Stimulated activated naive B cell treated with anti-CD40 and anti-IgM and Interleukin-4, amounts not matched to agents 10 μg/mL and 1 μg/mL and 100 μg/mL, for 72 hours (primary cell): ENCODE measurements around the gene CFHR5.
"Not testable (repeated sequence)": the region's sequence is repeated elsewhere in the genome, so short reads cannot be mapped to it uniquely, and the experiment has no call there.

ENCODE experiments used
- ATAC-seq, 2 donors: fragments of 150-1000 bp; cut with Tn5 transposase; replicated peaks; 2 replicates each; pipeline ENCODE4 v1.10.0; 2021; ENCODE audit warnings: moderate library complexity in 1 of 2
- DNase-seq: peaks from one replicate; pipeline ENCODE4 v3.0.0; 2021
- H3K27ac Mint-ChIP-seq: one replicate; pipeline ENCODE4 v1.8.0; 2022; ENCODE audit warnings: mild to moderate bottlenecking, mixed read lengths
- H3K27me3 Mint-ChIP-seq, 2 donors: one replicate each; pipeline ENCODE4 v1.8.0; 2022; ENCODE audit warnings: mixed read lengths in 2 of 2
- H3K36me3 Mint-ChIP-seq, 2 donors: one replicate each; pipeline ENCODE4 v1.8.0; 2022; ENCODE audit warnings: mixed read lengths in 2 of 2, mild to moderate bottlenecking in 1 of 2
- H3K4me1 Mint-ChIP-seq, 2 donors: one replicate each; pipeline ENCODE4 v1.8.0; 2022; ENCODE audit warnings: mixed read lengths in 2 of 2, mild to moderate bottlenecking in 1 of 2
- H3K4me3 Mint-ChIP-seq, 2 donors: one replicate each; pipeline ENCODE4 v1.8.0; 2022; ENCODE audit warnings: mild to moderate bottlenecking in 2 of 2, mixed read lengths in 2 of 2, moderate library complexity in 1 of 2
- H3K9me3 Mint-ChIP-seq, 2 donors: one replicate each; pipeline ENCODE4 v1.8.0; 2022; ENCODE audit warnings: mixed read lengths in 2 of 2, mild to moderate bottlenecking in 1 of 2

Gene CFHR5

GRCh38 chr1:196977278-196977677, at the start of gene CFHR5:
CFHR5 (plus strand) TSS chr1:196977556; CDS start chr1:196977665, 109 bp downstream.
- no peak for ATAC-seq
- H3K27me3 Mint-ChIP-seq, result no peaks in the 10 kb centered on the region
- no peak within 1 kb of the TSS for H3K4me3 Mint-ChIP-seq
- H3K27ac Mint-ChIP-seq, result no peak within 1 kb of the TSS
- H3K36me3 Mint-ChIP-seq, result no peaks in the 10 kb centered on the region
- DNase-seq, result no peak
- H3K4me1 Mint-ChIP-seq, result no peaks in the 10 kb centered on the region
- H3K9me3 Mint-ChIP-seq, result no peaks in the 10 kb centered on the region

GRCh38 chr1:196932853-196933252, 44.5 kb upstream of the CFHR5 start:
- H3K4me3 Mint-ChIP-seq, H3K27ac Mint-ChIP-seq, H3K36me3 Mint-ChIP-seq: not testable (repeated sequence)

GRCh38 chr1:196933531-196934189, 43.7 kb upstream of the CFHR5 start:
- no peaks in the 10 kb centered on the region for H3K9me3 Mint-ChIP-seq
- no peak for DNase-seq
- H3K36me3 Mint-ChIP-seq, result no peaks in the 10 kb centered on the region
- no peak overlapping the region for H3K27ac Mint-ChIP-seq
- no peak for ATAC-seq
- no peaks in the 10 kb centered on the region for H3K27me3 Mint-ChIP-seq
- H3K4me3 Mint-ChIP-seq, result no peak overlapping the region
- no peaks in the 10 kb centered on the region for H3K4me1 Mint-ChIP-seq

More at GRCh38 chr1:196932853-196933252, 44.5 kb upstream of the CFHR5 start:
- ATAC-seq, H3K9me3 Mint-ChIP-seq, H3K27me3 Mint-ChIP-seq, DNase-seq, H3K4me1 Mint-ChIP-seq: not testable (repeated sequence)

- not testable (repeated sequence) for H3K27ac Mint-ChIP-seq, H3K9me3 Mint-ChIP-seq, H3K4me1 Mint-ChIP-seq, ATAC-seq, H3K36me3 Mint-ChIP-seq, H3K4me3 Mint-ChIP-seq, H3K27me3 Mint-ChIP-seq, DNase-seq
Observed at GRCh38 chr1:196941474-196941873, 35.9 kb upstream of the CFHR5 start.

GRCh38 chr1:196943568-196943967, 33.8 kb upstream of the CFHR5 start, which contains the start of gene CFHR2:
CFHR2 (plus strand) TSS chr1:196943738; CDS start chr1:196943881, 143 bp downstream.
- H3K9me3 Mint-ChIP-seq, H3K4me3 Mint-ChIP-seq: not testable (repeated sequence)

GRCh38 chr1:196951711-196952394, 25.5 kb upstream of the CFHR5 start:
- Mint-ChIP-seq H3K27ac (no peak overlapping the region), H3K27me3 (no peaks in the 10 kb centered on the region), H3K36me3 (no peaks in the 10 kb centered on the region), H3K4me3 (no peak overlapping the region), H3K4me1 (no peaks in the 10 kb centered on the region), H3K9me3 (peaks cover 0 to 9% of the 10 kb centered on the region in 2 donors)
- ATAC-seq, result no peak
- no peak for DNase-seq

More at GRCh38 chr1:196943568-196943967, 33.8 kb upstream of the CFHR5 start, which contains the start of gene CFHR2:
- not testable (repeated sequence) for H3K4me1 Mint-ChIP-seq, DNase-seq, ATAC-seq, H3K27me3 Mint-ChIP-seq, H3K27ac Mint-ChIP-seq, H3K36me3 Mint-ChIP-seq

- H3K36me3 Mint-ChIP-seq, result no peaks in the 10 kb centered on the region
- H3K9me3 Mint-ChIP-seq, result peaks cover 0 to 9% of the 10 kb centered on the region in 2 donors
- ATAC-seq (no peak), DNase-seq (no peak)
- H3K27me3 Mint-ChIP-seq, result no peaks in the 10 kb centered on the region
- H3K27ac Mint-ChIP-seq, result no peak overlapping the region
- H3K4me1 Mint-ChIP-seq, result no peaks in the 10 kb centered on the region
- H3K4me3 Mint-ChIP-seq, result no peak overlapping the region
Observed at GRCh38 chr1:196954778-196955177, 22.6 kb upstream of the CFHR5 start.

- Mint-ChIP-seq H3K27me3 (no peaks in the 10 kb centered on the region), H3K36me3 (no peaks in the 10 kb centered on the region), H3K4me1 (no peaks in the 10 kb centered on the region), H3K4me3 (no peak overlapping the region), H3K27ac (no peak overlapping the region), H3K9me3 (peaks cover 0 to 9% of the 10 kb centered on the region in 2 donors)
- DNase-seq (no peak), ATAC-seq (no peak)
Observed at GRCh38 chr1:196955926-196956325, 21.4 kb upstream of the CFHR5 start.

- no peak for ATAC-seq
- H3K9me3 Mint-ChIP-seq, result peaks cover 2 to 4% of the 10 kb centered on the region in 2 donors
- no peak overlapping the region for H3K27ac Mint-ChIP-seq
- H3K36me3 Mint-ChIP-seq, result no peaks in the 10 kb centered on the region
- H3K4me3 Mint-ChIP-seq, result no peak overlapping the region
- no peaks in the 10 kb centered on the region for H3K27me3 Mint-ChIP-seq
- no peak for DNase-seq
- no peaks in the 10 kb centered on the region for H3K4me1 Mint-ChIP-seq
Observed at GRCh38 chr1:196960854-196961253, 16.5 kb upstream of the CFHR5 start.

GRCh38 chr1:196970182-196970581, 7.2 kb upstream of the CFHR5 start:
- H3K27me3 Mint-ChIP-seq, result no peaks in the 10 kb centered on the region
- H3K9me3 Mint-ChIP-seq, result no peaks in the 10 kb centered on the region
- no peaks in the 10 kb centered on the region for H3K36me3 Mint-ChIP-seq
- ATAC-seq (no peak), DNase-seq (no peak)
- H3K27ac Mint-ChIP-seq, result no peak overlapping the region
- H3K4me3 Mint-ChIP-seq, result no peak overlapping the region
- no peaks in the 10 kb centered on the region for H3K4me1 Mint-ChIP-seq

GRCh38 chr1:196976278-196976677, 1.1 kb upstream of the CFHR5 start:
- H3K9me3 Mint-ChIP-seq, result no peaks in the 10 kb centered on the region
- DNase-seq, result no peak
- ATAC-seq, result no peak
- H3K27ac Mint-ChIP-seq, result no peak overlapping the region
- no peaks in the 10 kb centered on the region for H3K36me3 Mint-ChIP-seq
- no peaks in the 10 kb centered on the region for H3K27me3 Mint-ChIP-seq
- no peak overlapping the region for H3K4me3 Mint-ChIP-seq
- H3K4me1 Mint-ChIP-seq, result no peaks in the 10 kb centered on the region

GRCh38 chr1:196980859-196981258, 3.5 kb downstream of the CFHR5 start:
- DNase-seq (no peak), ATAC-seq (no peak)
- Mint-ChIP-seq H3K36me3 (no peaks in the 10 kb centered on the region), H3K4me1 (no peaks in the 10 kb centered on the region), H3K27ac (no peak overlapping the region), H3K9me3 (no peaks in the 10 kb centered on the region), H3K4me3 (no peak overlapping the region), H3K27me3 (no peaks in the 10 kb centered on the region)

- H3K27me3 Mint-ChIP-seq, H3K4me1 Mint-ChIP-seq, H3K4me3 Mint-ChIP-seq, H3K36me3 Mint-ChIP-seq, DNase-seq, H3K27ac Mint-ChIP-seq, H3K9me3 Mint-ChIP-seq, ATAC-seq: not testable (repeated sequence)
Observed at GRCh38 chr1:196982247-196982646, 4.9 kb downstream of the CFHR5 start.

- not testable (repeated sequence) for H3K4me1 Mint-ChIP-seq, H3K27ac Mint-ChIP-seq, H3K36me3 Mint-ChIP-seq, H3K27me3 Mint-ChIP-seq, H3K9me3 Mint-ChIP-seq, H3K4me3 Mint-ChIP-seq, ATAC-seq, DNase-seq
Observed at GRCh38 chr1:196991919-196992651, 14.7 kb downstream of the CFHR5 start.

- H3K9me3 Mint-ChIP-seq, result no peaks in the 10 kb centered on the region
- H3K27ac Mint-ChIP-seq, result no peak overlapping the region
- ATAC-seq, result no peak
- no peaks in the 10 kb centered on the region for H3K4me1 Mint-ChIP-seq
- no peak overlapping the region for H3K4me3 Mint-ChIP-seq
- H3K27me3 Mint-ChIP-seq, result no peaks in the 10 kb centered on the region
- no peaks in the 10 kb centered on the region for H3K36me3 Mint-ChIP-seq
- DNase-seq, result no peak
Observed at GRCh38 chr1:196993916-196994315, 16.6 kb downstream of the CFHR5 start.
